Measurements from ENCODE around the gene UBAC1.

GRCh38 chr9:135989157-135989556 is 28.0 kb upstream of the UBAC1 start:
- TF ChIP-seq SPI1 (IDR thresholded peaks at IDR 0.05; ENCODE audit: borderline replicate concordance, insufficient read depth, low read depth, low read length) (no peak), CBFB (IDR thresholded peaks at IDR 0.05; ENCODE audit: low read depth) (no peak), POLR2A (IDR thresholded peaks at IDR 0.05; ENCODE audit: low read depth, low read length) (no peak), CHD2 (IDR thresholded peaks at IDR 0.05; ENCODE audit: borderline replicate concordance, low read depth, low read length) (no peak), ZZZ3 (IDR thresholded peaks at IDR 0.05; ENCODE audit: control insufficient read depth, insufficient read length, low read depth) (no peak), CBX5 (IDR thresholded peaks at IDR 0.05; ENCODE audit: low read depth) (no peak), REST (IDR thresholded peaks at IDR 0.05; ENCODE audit: low read depth, low read length) (no peak), RELB (IDR thresholded peaks at IDR 0.05; ENCODE audit: low read depth) (no peak), CEBPB (IDR thresholded peaks at IDR 0.05; ENCODE audit: borderline replicate concordance in 1 of 2, low read depth in 2 of 2, low read length in 2 of 2) (no peak), NBN (IDR thresholded peaks at IDR 0.05) (no peak)
